SKM-1 (cell line): ENCODE results near the gene MYZAP.

ENCODE experiments used
- DNase-seq: peaks from one replicate; lab custom pipeline; 2025; ENCODE audit not compliant: unreplicated experiment; lab: John Stamatoyannopoulos, UW

MYZAP gene

GRCh38 chr15:57690341-57690966 lies 98.8 kb downstream of the MYZAP start:
- DNase-seq = no peak

- DNase-seq = no peak
These were observed 99.4 kb downstream of the MYZAP start for GRCh38 chr15:57691082-57691481.

GRCh38 chr15:57692709-57693108 lies 101.0 kb downstream of the MYZAP start:
- DNase-seq = no peak

GRCh38 chr15:57694279-57694678 lies 102.6 kb downstream of the MYZAP start:
- DNase-seq = no peak

- no peak for DNase-seq
These were observed 104.4 kb downstream of the MYZAP start for GRCh38 chr15:57696146-57696545.

- DNase-seq = no peak
These were observed 105.9 kb downstream of the MYZAP start for GRCh38 chr15:57697588-57697987.

- DNase-seq = no peak
These were observed 106.5 kb downstream of the MYZAP start for GRCh38 chr15:57698243-57698642.

GRCh38 chr15:57698991-57699390 lies 107.3 kb downstream of the MYZAP start:
- no peak for DNase-seq

- no peak for DNase-seq
These were observed 111.7 kb downstream of the MYZAP start for GRCh38 chr15:57703387-57703786.

- DNase-seq = no peak
These were observed 112.7 kb downstream of the MYZAP start for GRCh38 chr15:57704441-57704840.

GRCh38 chr15:57705746-57706404 lies 114.2 kb downstream of the MYZAP start:
- no peak for DNase-seq

GRCh38 chr15:57706405-57707209 lies 114.9 kb downstream of the MYZAP start, which contains the start of gene POLR2M:
TSS of gene POLR2M (plus strand) at chr15:57706714. CDS start at chr15:57706843, 129 bp downstream.
- DNase-seq = peak; percentile 66

GRCh38 chr15:57708047-57708446 lies 116.3 kb downstream of the MYZAP start:
- no peak for DNase-seq

GRCh38 chr15:57718309-57718708 lies 126.6 kb downstream of the MYZAP start:
- no peak for DNase-seq

- DNase-seq = no peak
These were observed 129.2 kb downstream of the MYZAP start for GRCh38 chr15:57720867-57721266.

- DNase-seq = no peak
These were observed 134.7 kb downstream of the MYZAP start for GRCh38 chr15:57726411-57726810.

GRCh38 chr15:57727031-57727430 lies 135.3 kb downstream of the MYZAP start:
- DNase-seq = no peak

- no peak for DNase-seq
These were observed 136.7 kb downstream of the MYZAP start for GRCh38 chr15:57728436-57728835.

GRCh38 chr15:57730876-57731275 lies 139.2 kb downstream of the MYZAP start:
- no peak for DNase-seq

GRCh38 chr15:57731530-57732103 lies 139.9 kb downstream of the MYZAP start:
- DNase-seq = no peak

- DNase-seq = peak; percentile 37
These were observed 141.0 kb downstream of the MYZAP start for GRCh38 chr15:57732526-57733331.
